Dedifferentiated amniotic fluid mesenchymal stem cell (primary cell): ENCODE data around the gene MCTP2.

ENCODE experiments used
- DNase-seq: peaks from one replicate; pipeline ENCODE4 v3.0.0-alpha.2; 2016; ENCODE audit errors: extremely low spot score

Gene MCTP2

DNA sequence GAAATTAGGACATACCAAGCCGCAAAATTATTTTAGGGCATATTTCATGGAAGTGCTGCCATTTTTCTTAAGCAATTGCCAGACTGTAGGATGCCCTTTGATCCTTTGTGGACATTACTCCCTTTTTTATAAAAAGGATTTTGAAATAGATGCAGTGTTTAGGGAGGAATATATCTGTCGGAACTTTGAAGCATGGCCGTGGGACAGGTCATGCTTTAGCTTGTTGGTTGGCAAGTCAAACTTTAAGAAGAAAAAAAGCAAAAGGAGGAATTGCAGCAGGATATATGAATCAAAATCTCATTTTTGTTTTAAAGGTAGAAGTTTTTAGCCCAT, 122.1 kb downstream of the MCTP2 start:
- no peak for DNase-seq

DNA sequence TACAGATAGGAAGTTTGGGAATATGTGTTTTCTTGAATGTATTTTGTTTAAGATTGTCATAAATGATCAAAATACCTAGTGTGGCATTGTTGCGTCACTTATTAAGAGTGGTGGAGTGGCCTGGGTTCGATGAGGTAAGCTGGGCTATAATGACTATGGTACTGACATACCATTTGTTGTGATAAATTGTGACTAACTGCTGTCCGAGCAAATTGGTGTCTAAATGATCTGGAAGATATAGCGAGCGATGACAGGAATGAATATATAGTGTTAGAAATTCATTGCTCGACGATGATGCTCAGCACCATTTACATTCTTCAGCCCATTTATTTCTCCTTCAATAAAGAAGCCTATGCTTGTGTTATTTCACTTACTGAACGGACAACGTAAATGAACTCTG, 123.3 kb downstream of the MCTP2 start:
- DNase-seq, result no peak

DNA sequence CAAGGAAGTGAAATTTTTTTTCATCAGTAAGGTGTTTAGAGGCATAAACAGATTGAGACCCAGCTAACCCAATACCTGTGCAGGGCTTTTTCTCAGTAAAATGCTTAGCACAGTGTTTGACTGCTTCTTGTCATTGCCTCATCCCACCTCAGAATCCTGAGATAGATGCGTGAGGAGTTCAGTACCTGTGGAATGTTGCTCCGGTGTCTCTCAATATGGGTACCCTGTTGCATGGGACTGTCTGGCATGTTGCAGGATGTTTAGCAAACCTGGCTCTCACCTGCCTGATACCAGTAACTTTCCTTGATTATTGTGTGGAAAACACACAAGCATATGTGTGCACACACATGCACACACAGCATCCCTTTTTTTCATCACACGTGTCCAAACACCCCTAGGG, 128.4 kb downstream of the MCTP2 start:
- DNase-seq, result no peak

DNA sequence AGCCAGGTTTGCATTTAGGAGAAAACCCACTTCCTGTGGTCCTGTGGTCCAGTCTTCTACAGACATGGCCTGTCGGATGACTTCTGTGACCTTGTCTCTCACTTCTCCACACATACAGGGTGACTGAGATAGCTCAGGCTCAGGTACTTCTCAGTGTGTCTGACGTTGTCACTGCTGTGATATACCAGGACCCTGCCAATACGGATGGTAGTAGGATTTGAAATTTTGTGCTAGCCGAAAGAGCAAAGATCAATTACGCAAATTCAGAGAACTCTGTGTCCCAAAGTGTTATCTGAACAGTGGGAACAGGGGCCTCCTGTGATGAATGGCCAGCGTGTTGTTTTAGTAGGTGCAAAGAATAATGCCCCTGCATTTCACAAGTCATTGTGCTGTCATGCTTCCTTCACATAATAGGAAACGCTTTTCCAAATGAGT, 128.9 kb downstream of the MCTP2 start:
- no peak for DNase-seq

DNA sequence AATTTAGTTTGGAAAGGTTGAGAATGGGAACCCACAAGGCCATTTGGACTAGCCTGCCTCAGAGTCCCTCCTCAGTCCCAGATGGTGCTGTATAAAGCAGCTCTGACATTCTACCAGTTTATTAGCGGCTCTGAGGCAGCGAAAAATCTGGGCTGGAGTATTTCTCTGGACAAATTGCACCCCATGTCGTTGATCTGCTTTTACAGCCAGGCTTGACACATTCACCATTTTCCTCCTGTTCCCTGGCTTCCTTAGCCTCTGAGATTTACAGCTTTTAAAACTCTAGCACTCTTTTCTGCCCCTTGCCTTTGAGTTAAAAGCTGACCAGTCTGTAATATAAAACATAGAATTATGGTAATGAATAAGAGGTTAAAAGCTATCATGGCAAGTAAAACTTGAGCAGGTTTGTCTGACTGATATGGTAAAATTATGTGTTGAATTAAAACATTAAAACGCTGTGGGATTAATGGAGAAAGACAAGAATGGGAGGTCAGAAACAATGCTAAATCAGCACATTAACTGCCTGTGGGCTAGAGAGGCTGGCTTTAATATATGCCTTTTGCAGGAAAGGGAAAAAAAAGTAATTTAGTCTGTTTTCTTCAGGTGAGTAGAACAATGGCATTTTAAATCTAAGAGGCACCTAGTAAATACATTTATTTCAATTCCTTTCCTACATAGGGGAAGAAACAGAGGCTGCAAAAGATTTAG, 131.2 kb downstream of the MCTP2 start:
- DNase-seq, result no peak

DNA sequence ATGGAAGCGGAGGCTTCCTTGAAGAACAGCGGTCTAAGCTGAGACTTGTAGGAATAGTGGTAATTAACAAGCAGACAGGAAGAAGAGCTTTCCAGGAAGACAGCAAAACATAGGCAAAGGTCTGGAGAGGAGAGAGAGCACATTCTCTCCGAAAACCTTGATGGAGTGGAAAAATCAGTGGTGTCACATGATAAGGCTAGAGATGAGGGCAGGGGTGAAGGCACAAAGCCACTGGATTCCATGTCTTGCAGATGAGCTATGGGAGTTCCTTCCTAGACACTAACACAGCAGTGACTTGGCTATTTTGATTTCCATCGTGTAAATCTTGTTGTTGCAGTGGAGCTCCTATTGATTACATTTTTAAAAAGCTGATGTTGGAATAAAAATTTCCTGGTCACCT, 132.0 kb downstream of the MCTP2 start:
- DNase-seq, result no peak

DNA sequence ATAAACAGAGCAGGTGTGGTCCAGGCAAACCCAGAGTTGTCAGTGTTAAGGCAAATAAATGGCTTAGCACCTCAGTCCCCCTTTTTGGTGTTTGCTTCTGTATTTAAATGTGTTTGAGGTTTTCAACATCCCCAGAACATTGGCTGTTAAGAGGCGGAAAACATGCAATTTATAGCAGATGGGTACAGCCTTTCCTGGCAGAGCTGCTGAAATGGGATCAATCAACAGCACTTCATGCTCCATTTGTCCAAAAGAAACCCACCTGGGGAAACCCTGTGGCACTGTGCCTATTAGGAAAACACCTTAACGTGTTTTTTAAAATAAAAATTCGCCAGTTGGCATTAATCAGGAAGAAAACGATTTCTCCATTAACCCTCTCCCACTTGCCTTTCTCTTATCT, 135.4 kb downstream of the MCTP2 start:
- DNase-seq, result no peak

DNA sequence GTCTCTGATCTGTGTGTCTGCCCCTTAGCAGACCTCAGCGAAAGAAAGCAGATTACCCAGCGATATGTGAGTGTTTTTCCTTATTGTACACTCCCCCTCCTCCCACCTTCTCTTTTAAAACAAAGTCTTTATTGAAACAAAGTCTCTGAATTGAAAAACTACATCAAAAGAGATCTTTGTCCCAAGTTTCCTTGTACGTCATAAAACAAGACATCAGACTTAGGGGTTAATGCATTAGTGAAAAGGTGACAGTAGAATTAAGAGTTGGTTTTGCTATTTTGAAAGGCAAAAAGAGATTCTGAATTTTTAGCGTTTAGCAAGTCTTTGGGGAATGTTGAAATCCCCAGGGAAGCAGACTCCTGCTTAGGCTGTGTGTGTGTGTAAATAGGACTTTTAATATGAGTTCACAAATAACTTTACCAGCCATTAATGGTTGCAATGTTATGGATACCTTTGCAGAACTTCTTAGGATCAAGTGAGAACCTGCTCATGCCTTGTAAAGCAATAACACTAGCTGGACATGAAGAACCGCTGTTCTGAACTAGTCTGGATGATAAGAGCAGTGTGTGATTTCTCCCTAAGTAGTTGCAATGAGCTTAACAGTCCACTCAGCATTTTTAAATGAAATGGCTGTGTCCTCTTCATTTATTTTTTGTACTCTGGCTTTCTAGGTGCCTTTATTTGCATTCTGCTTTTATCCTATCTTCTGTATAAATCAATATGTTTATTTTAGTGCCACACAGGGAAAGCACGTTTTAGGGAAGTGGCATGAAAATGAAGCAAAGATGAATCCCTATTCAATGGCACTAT, 136.6 kb downstream of the MCTP2 start:
- no peak for DNase-seq

DNA sequence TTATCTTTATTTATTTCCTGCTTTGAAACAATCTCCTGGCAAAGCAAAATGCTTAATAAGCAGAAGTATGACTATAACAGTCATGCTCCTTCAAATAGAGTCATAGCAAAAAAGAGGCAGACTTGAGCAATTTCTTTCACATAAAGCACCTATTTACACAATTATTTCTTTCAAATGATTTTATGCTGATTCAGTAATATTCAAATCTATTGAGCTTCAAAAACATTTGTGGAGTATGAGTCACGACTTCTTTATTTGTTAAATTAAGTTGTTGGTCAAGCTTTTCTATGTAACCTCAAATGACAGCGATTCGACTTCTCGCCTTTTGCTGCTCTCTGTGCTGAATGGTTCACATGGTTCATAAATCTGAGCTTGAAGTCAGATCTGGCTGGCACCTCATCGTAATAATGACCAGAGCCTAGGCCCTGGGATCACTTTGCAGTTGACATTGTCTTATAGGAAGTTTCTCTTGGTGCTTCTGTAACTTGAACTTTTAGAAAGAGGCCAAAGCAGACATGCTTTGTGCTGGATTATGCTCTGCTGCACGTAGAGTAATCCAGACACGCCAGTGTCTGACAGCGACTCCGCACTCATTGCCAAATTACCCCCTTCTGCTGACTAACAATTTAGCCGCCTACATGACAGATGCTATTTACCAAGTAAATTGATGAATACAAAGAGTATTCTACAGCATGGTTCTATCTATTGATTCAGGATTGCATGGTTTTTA, 139.0 kb downstream of the MCTP2 start:
- DNase-seq, result no peak

DNA sequence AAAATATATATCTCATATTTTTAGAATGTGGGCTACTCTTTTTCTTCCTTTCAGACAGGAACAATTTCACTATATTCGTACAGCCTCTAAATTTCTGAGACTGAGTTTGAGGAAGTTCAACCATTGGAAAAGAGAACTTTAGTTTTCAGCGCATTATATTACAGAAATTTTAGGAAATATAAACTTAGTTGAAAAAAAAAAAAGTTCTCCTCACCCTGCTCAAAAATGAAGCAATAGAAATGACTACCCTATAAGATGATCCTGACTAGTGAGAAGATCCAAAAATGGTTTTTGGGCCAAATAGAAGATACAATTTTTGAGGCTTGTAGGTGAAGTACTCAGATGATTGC, 139.6 kb downstream of the MCTP2 start:
- DNase-seq, result no peak

DNA sequence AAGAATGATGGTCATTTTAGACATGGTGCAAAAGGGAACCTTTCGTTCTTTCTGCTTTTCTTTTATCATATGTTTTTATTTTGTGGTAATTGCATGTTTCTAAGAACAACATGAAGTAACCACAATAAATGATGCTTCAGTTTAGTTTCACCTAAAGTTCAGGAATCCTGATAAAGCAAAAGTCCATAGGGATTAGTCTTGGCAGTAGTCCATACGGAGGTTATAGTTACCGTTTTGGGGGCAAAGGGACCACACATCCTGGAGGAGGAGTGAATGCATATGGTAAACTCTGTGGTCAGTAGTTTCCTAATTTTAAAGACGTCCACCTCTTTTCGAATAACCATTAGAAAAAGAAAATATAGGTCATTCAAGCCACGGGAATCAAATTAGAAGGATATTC, 141.5 kb downstream of the MCTP2 start:
- DNase-seq, result no peak

DNA sequence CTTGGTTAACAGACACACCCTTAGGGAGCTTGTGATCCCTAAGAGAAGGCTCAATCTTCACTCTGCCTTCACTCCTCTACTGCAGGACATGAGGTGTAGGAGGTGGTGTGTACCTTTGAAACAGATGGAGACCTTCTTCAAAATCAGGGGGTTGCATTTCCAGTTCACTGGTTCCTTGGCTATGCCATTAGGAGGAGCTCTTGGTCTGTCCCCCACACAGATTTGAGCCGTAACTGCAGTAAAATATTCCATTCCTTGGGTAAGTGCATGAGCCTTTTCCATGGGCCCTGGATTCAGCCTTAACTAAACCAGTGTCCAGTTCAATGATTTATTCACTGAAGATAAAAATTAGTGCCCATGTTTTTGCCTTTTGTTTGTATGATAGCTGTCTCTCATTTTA, 144.6 kb downstream of the MCTP2 start:
- DNase-seq, result no peak

DNA sequence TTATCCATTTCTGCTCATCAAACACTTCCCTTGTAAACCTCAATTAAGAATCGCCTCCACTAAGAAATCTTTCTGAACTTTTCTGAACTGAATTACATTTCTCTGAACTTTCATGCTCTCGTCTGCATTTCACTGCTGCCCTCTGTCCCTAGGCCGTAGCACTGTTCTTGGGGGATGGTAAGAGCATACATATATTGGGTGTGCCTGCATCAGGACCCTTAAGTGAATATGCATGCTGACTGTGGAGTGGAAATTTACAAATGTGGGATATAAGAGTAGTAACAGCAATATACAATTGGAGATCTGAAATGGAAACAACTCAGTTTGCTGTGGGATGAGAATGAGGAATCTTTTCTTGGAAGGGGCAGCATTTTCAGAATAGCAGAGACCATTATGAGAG, 148.6 kb downstream of the MCTP2 start:
- no peak for DNase-seq

DNA sequence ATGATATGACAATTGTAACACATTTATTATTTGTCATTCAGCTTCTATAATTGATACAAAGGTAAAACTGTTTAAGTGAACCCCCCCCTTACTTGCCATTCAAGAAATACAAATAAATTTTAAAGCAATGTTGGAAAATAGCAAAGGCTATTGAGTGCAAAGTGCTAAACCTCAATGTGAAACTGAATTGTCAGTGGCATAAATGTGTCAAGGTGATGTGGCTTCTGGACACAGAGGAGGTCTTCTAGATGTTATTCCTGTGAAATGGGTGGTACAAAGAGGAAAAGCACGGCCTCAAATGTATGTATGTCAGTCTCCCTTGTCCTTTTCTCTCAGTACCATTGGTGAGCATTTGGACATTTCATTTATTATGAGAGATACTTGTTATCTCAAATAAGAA, 149.4 kb downstream of the MCTP2 start:
- no peak for DNase-seq

DNA sequence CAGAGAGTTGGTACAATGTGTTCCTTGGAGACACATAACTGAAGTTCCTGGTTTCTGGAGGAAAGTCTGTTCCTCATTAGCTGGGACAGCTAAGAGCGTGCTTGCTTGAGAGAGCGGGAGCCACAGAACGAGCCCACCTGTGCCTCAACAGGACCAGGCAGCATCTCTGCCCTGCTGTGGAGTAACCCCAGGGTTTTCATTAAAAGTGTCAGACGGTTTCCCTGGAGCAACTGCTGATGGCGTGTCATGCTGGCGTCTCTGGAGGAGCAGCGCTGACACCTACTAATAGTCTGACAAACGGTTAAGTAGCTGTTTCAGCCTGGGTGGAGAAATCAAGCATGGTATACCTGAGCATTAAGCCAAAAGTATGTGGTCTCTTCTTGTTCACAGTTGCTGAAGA, 150.0 kb downstream of the MCTP2 start:
- no peak for DNase-seq

DNA sequence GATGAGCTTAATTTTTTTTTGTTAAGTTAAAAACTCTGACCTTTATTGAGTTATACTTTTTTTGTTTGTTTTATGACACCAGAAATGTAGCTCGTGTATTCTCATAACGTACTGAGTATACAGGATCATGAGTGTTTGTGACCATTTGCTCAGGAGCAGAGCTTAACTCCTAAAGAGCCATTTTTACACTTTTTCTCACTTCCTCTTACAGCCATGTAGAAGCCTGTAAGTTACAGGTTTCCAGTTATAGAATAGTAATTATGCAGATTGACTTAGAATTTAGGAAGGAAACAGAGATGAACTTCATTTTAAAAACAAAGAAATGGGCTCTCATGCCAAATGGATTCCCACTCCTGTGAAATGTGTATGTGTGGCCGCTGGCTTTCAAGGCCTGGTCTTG, 151.7 kb downstream of the MCTP2 start:
- no peak for DNase-seq

DNA sequence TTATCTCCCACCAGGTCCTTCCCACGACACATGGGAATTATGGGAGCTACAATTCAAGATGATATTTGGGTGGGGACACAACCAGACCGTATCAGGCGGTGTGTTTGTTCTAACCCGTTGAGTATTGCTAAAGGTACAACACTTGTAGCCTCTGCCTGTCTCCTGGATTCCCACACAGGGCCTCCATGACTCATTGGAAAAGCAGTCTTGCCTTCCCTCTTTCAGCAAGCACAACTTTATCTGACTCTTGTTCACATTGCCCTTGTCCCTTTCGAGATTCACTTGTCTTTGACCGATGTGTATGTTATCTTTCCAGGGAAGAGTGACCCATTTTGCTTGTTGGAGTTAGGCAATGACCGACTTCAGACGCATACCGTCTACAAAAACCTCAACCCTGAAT, 152.3 kb downstream of the MCTP2 start:
- DNase-seq, result no peak

DNA sequence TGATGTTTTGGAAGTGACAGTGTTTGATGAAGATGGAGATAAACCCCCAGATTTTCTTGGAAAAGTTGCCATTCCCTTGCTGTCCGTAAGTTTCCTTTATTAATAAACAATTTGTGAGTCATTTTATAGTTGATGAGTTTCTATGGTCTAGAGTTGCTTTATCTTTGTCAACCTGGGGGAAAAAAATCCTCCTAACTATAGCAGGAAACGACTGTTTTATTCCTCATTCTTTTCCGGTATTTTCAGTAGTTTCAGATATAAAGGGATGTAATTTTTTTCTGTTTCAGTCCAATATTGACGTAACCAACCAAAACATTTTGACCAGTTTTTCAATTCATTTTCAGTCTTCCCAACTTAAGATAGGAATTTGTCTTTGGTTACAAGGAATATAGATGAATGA, 154.1 kb downstream of the MCTP2 start:
- DNase-seq, result no peak

DNA sequence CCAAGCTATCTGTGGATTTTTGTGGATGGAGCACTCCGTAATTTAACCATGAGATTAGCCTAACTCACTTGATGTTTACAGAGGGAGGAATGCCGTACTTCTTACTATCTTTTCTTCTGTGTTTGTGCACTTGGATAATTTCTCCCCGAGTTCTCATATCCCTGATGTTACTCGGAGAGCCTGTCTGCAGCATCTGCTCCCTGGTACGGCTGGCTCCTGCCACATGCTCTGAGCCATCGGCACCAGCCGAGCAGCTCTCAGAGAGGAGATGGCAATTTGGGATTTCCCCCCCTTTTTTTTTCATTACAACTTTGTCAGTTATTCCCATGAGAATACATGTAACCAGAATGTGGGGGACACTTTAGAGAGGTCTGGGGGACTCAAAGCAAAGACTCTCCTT, 155.0 kb downstream of the MCTP2 start:
- no peak for DNase-seq

DNA sequence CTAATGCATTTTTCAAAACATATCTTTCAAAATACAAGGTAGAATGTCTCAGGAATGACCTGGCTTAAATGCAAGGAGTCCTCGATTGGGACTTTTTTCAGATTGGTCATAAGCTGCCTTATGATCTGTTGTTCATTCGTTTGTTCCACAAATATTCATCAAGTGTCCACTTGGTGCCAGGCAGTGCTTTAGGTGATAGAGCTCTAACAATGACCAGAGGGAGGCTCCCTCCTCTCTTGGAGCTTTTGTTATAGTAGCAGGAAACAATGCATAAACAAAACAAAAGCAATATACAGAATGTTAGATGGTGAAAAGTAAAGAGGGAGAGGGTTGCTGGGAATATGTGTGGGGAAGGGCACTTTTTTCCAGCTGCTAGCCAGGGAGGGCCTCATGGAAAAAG, 156.1 kb downstream of the MCTP2 start:
- no peak for DNase-seq

DNA sequence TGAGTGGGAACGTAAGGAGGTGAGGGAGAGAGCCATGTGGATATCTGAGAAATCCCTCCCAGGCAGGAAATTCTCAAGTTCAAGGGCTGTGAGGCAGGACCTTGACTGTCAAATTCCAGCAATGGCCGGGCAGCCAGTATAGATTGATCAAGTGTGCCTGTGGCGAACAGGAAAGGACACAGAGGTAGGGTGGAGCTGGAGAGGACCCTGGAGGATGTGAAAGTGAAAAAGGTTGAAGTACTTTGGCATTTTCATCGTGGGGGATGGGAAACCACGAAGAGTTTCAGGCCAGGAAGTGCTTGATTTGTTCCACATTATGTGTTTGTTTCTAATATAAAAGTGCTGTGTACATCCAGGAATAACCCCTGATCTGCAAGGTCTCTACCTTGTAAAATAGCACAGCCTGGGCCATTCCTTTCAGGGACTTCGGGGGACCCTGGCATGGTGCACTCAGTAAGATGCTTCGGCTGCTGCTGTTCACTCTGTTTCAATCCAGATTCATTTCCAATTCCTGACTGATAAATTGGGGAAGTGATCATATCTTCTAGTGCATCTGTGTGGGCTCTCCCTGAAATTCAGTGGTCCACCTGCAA, 156.6 kb downstream of the MCTP2 start:
- DNase-seq, result no peak

DNA sequence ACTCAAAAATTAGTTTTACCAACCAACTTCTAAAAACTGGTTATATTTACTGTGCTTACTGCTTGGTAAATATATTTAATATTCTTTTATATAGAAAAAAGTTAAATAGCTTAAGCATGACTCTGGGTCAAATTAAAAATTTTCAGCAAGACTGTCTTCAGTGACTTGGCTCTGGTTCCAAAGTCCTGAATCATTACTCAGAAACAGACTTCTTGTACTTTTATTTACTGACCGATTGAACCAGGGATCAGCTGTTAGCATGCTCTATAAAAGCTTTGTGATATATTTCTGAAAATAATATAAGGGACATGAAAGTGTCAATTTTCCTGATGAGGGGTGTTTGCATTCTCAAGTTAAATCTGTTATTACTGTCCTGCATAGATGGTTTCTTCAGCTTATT, 164.3 kb downstream of the MCTP2 start:
- peak; percentile 68 for DNase-seq

DNA sequence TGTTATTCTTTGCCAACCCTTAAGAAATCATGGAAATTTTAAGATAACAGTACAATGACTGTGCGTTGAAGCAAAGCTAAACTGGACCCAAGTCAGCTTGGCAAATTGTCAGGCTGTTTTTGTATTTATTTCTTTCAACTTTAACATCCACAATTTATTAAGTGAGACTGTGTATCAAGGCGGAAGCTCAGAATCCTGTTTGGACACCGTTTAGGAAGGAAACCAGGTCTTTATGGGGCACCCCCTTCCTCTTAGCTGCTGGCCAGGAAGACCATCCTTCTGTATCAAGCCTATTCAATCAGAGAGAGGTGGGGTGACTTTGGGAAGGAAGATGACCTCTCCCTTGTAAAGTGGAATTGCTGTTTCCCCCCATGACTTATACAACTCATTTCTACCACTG, 166.0 kb downstream of the MCTP2 start:
- no peak for DNase-seq
